Cardiac muscle cell (in vitro differentiated cells and primary cell): ENCODE results near the gene RALGPS1. TPM values are rescaled to one million over a fixed set of nuclear protein-coding genes. Genes with fewer than 3 reads are reported as not detected.

ENCODE experiments used
- DNase-seq, 2 donors: peaks; one replicate each; pipeline versions ENCODE4 v3.0.0 to v3.0.0-alpha.2; 2010 to 2017; ENCODE audit warnings: low read depth in 1 of 2, low spot score in 1 of 2
- H3K27ac ChIP-seq: fragments of 200-600 bp; sonication (generic); 2 replicates; pipeline ENCODE4 v1.5.1; 2016
- H3K27me3 ChIP-seq: fragments of 200-600 bp; sonication (generic); 2 replicates; pipeline ENCODE4 v1.6.0; 2016; ENCODE audit warnings: control low read depth
- H3K36me3 ChIP-seq: fragments of 200-600 bp; sonication (generic); 2 replicates; pipeline ENCODE4 v1.5.1; 2016; ENCODE audit warnings: control low read depth
- H3K4me1 ChIP-seq: fragments of 200-600 bp; sonication (generic); 2 replicates; pipeline ENCODE4 v1.8.1; 2017; ENCODE audit warnings: low read depth, mild to moderate bottlenecking, mixed run types
- H3K4me3 ChIP-seq: fragments of 200-600 bp; sonication (generic); 2 replicates; pipeline ENCODE4 v1.5.1; 2016; ENCODE audit warnings: mild to moderate bottlenecking
- H3K9me3 ChIP-seq: fragments of 200-600 bp; sonication (generic); 2 replicates; pipeline ENCODE4 v1.5.1; 2017; ENCODE audit warnings: low read depth, mild to moderate bottlenecking, control low read depth
- polyA plus RNA-seq: library from polyadenylated mRNA; unstranded; fragments of >200 nt; fragmentation: Nextera tagmentation; extraction: Ambion mirVana; gene quantifications from 2 replicates; pipeline ENCODE4 v1.2.1, GENCODE V29; 2016
- total RNA-seq: library from RNA; depleted of rRNA; stranded (reverse); fragments of >200 nt; gene quantifications from 2 replicates; pipeline ENCODE4 v1.2.3, GENCODE V29; 2016
- TF ChIP-seq, protein P1 (sequence below): IDR thresholded peaks from 2 replicates; pipeline ENCODE4 v1.5.1; 2012; ENCODE audit warnings: low read depth, mild to moderate bottlenecking, low read length

RALGPS1 gene
- total and polyA plus RNA-seq, 2 experiments from 2014 or later = 14.1 to 16.1 TPM

DNA sequence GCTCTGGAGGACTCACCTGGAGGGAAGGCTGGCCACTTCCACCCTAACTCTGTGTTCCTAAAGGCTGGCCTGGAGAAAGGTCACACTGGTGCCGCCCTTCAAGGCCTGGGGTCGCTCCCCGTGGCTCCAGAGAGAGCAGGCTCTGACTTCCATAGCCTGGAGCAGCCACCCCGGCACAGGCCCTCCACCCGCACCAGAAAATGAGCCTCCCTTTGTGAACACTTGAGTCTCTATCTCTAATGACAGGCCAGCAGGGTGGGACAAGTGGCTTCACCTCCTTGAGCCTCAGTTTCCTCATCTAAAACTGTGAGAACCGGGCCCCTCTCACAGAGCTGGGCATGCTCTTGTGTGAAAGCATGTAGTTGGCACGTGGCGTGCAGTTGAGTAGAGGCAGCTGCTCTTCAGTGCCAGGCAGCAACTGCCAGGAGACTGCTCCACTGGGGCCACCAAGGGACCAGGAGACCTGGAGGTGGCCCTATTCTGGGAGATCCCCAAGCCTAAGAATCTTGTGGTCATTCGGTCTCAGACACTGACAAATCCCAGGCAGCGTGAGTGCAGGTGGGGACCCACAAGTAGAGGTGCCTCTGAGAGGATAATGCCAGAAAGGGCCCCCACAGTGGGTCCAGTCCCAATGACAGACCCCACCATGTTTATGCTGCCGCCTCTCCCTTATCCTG is 293.3 kb downstream of the RALGPS1 start:
- H3K36me3 ChIP-seq = no peaks in the 10 kb centered on the region
- H3K4me1 ChIP-seq = peaks cover 2% of the 10 kb centered on the region
- H3K27me3 ChIP-seq = no peaks in the 10 kb centered on the region
- H3K9me3 ChIP-seq = no peaks in the 10 kb centered on the region
- H3K27ac ChIP-seq = no peak overlapping the region
- H3K4me3 ChIP-seq = no peak overlapping the region
- TF ChIP-seq, protein P1, sequence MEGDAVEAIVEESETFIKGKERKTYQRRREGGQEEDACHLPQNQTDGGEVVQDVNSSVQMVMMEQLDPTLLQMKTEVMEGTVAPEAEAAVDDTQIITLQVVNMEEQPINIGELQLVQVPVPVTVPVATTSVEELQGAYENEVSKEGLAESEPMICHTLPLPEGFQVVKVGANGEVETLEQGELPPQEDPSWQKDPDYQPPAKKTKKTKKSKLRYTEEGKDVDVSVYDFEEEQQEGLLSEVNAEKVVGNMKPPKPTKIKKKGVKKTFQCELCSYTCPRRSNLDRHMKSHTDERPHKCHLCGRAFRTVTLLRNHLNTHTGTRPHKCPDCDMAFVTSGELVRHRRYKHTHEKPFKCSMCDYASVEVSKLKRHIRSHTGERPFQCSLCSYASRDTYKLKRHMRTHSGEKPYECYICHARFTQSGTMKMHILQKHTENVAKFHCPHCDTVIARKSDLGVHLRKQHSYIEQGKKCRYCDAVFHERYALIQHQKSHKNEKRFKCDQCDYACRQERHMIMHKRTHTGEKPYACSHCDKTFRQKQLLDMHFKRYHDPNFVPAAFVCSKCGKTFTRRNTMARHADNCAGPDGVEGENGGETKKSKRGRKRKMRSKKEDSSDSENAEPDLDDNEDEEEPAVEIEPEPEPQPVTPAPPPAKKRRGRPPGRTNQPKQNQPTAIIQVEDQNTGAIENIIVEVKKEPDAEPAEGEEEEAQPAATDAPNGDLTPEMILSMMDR = no peak
- DNase-seq = no peak

- Histone ChIP-seq H3K4me1 (no peaks in the 10 kb centered on the region), H3K27ac (no peak overlapping the region), H3K9me3 (no peaks in the 10 kb centered on the region), H3K36me3 (no peaks in the 10 kb centered on the region), H3K4me3 (no peak overlapping the region), H3K27me3 (no peaks in the 10 kb centered on the region)
- TF ChIP-seq, protein P1 = no peak
- DNase-seq = no peak
Observed at GRCh38 chr9:127208416-127208815, 293.8 kb downstream of the RALGPS1 start.

DNA sequence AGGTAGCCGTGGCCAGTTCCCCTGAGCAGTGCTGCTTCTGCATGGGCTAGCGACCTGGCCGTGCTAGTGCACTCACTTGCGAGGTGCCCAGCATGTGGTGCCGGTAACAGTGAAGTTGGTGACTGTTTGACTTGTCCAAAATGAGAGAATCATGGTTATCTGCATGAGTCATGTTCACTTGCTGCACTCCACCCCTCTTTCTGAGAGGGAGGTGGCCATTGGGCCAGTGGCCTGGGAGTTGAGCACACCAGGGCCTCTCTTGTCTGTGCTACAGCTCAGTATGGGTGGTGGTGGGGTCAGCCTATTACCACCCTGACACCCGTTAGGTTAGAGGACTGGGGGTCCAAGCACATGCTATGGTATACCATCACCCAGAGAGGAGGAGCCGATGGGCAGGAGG is 294.6 kb downstream of the RALGPS1 start:
- H3K27me3 ChIP-seq = no peaks in the 10 kb centered on the region
- DNase-seq = no peak
- H3K9me3 ChIP-seq = no peaks in the 10 kb centered on the region
- no peaks in the 10 kb centered on the region for H3K4me1 ChIP-seq
- no peak overlapping the region for H3K4me3 ChIP-seq
- TF ChIP-seq, protein P1 = no peak
- H3K27ac ChIP-seq = no peak overlapping the region
- H3K36me3 ChIP-seq = no peaks in the 10 kb centered on the region

- no peak for DNase-seq
- Histone ChIP-seq H3K9me3 (no peaks in the 10 kb centered on the region), H3K4me3 (no peak overlapping the region), H3K4me1 (no peaks in the 10 kb centered on the region), H3K27me3 (no peaks in the 10 kb centered on the region), H3K27ac (no peak overlapping the region), H3K36me3 (no peaks in the 10 kb centered on the region)
- TF ChIP-seq, protein P1 = no peak
Observed at GRCh38 chr9:127209948-127210640, 295.5 kb downstream of the RALGPS1 start.

GRCh38 chr9:127210851-127211730 is 296.5 kb downstream of the RALGPS1 start:
- Histone ChIP-seq H3K4me3 (no peak overlapping the region), H3K27me3 (no peaks in the 10 kb centered on the region), H3K9me3 (no peaks in the 10 kb centered on the region), H3K4me1 (no peaks in the 10 kb centered on the region), H3K36me3 (no peaks in the 10 kb centered on the region), H3K27ac (no peak overlapping the region)
- TF ChIP-seq, protein P1 = no peak
- no peak for DNase-seq
